DOHH2 (cell line): Measurements from ENCODE around the gene PEPD.

Source experiments
- H3F3A ChIP-seq: fragments of 200-600 bp; sonication (generic), shearing (Covaris generic); 2 replicates; pipeline ENCODE4 v1.6.0; 2016; ENCODE audit warnings: antibody characterized with exemption, mild to moderate bottlenecking; ENCODE audit not compliant: control insufficient read depth, insufficient read depth
- H3K27ac ChIP-seq: fragments of 200-600 bp; sonication (generic); 2 replicates; pipeline ENCODE4 v1.5.1; 2014; ENCODE audit warnings: low read depth, mild to moderate bottlenecking, low read length, moderate library complexity
- H3K27me3 ChIP-seq: fragments of 200-600 bp; sonication (generic); 2 replicates; pipeline ENCODE4 v1.6.1; 2014; ENCODE audit warnings: mild to moderate bottlenecking, low read length, mixed read lengths; ENCODE audit not compliant: control insufficient read depth
- H3K36me3 ChIP-seq: fragments of 200-600 bp; sonication (generic); 2 replicates; pipeline ENCODE4 v1.6.1; 2014; ENCODE audit warnings: mild to moderate bottlenecking, low read length, moderate library complexity, mixed read lengths; ENCODE audit not compliant: control insufficient read depth
- H3K4me1 ChIP-seq: fragments of 200-600 bp; sonication (generic); 2 replicates; pipeline ENCODE4 v1.6.1; 2014; ENCODE audit warnings: mild to moderate bottlenecking, low read length, mixed read lengths; ENCODE audit not compliant: control insufficient read depth
- H3K4me2 ChIP-seq: fragments of 200-600 bp; sonication (generic); 2 replicates; pipeline ENCODE4 v1.6.0; 2014; ENCODE audit warnings: mild to moderate bottlenecking, low read length, moderate library complexity
- H3K4me3 ChIP-seq: fragments of 200-600 bp; sonication (generic); 2 replicates; pipeline ENCODE4 v1.5.1; 2014; ENCODE audit warnings: mild to moderate bottlenecking, low read length, mixed read lengths
- H3K79me2 ChIP-seq: fragments of 200-600 bp; sonication (generic); 2 replicates; pipeline ENCODE4 v1.6.1; 2014; ENCODE audit warnings: mild to moderate bottlenecking, low read length, mixed read lengths; ENCODE audit not compliant: control insufficient read depth
- H3K9me2 ChIP-seq: fragments of 200-600 bp; sonication (generic); replicated peaks from 2 replicates; pipeline ENCODE4 v1.6.1; 2014; ENCODE audit warnings: mild to moderate bottlenecking, low read length, mixed read lengths; ENCODE audit not compliant: control insufficient read depth
- H3K9me3 ChIP-seq: fragments of 200-600 bp; sonication (generic); 2 replicates; pipeline ENCODE4 v1.6.1; 2014; ENCODE audit warnings: antibody characterized with exemption, low read length, mixed read lengths; ENCODE audit not compliant: control insufficient read depth, insufficient read depth
- H4K20me1 ChIP-seq: fragments of 200-600 bp; sonication (generic); 2 replicates; pipeline ENCODE4 v1.6.0; 2014; ENCODE audit warnings: low read depth, mild to moderate bottlenecking, antibody characterized with exemption, low read length, moderate library complexity; ENCODE audit not compliant: control insufficient read depth, insufficient read depth
- CTCF ChIP-seq: fragments of 200-600 bp; sonication (generic); IDR thresholded peaks from one replicate; pipeline ENCODE4 v1.5.1; 2014; ENCODE audit warnings: antibody characterized with exemption, mild to moderate bottlenecking, low read depth, low read length; ENCODE audit not compliant: poor library complexity, severe bottlenecking
- EZH2phosphoT487 ChIP-seq: fragments of 200-600 bp; sonication (generic); IDR thresholded peaks from 2 replicates; pipeline ENCODE4 v1.6.1; 2017; ENCODE audit warnings: borderline replicate concordance, mild to moderate bottlenecking, antibody characterized with exemption, low read length, moderate library complexity, mixed read lengths

The PEPD gene

DNA sequence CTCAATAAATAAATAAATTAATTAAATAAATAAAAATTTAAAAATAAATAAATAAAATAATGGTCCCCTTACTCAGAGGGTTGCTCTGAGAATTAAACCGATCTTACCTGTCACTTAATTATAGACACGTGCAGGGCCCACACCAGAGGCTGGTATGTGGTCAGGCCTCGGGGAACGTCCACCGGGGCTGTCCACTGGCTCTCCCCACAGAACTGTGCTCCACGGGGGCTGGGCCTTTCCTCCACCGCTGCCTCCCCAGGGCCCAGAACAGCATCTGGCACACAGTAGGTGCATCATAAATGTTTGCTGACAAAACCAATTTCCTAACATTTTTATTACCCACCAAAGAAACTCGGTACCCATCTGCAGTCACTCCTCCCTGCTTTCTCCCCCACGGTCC, 78.9 kb downstream of the PEPD start:
- H3K79me2 ChIP-seq: no peaks in the 10 kb centered on the region
- H3K9me3 ChIP-seq: no peaks in the 10 kb centered on the region
- H3K36me3 ChIP-seq: no peaks in the 10 kb centered on the region
- H4K20me1 ChIP-seq: 0 out of 2 replicates have a peak, but pooled peaks cover 3% of the 10 kb centered on the region
- H3K27ac ChIP-seq: no peak overlapping the region
- H3F3A ChIP-seq: no peaks in the 10 kb centered on the region
- H3K4me3 ChIP-seq: no peak overlapping the region
- TF ChIP-seq EZH2phosphoT487 (no peak), CTCF (no peak)
- H3K4me2 ChIP-seq: no peak overlapping the region
- no peaks in the 10 kb centered on the region for H3K9me2 ChIP-seq
- no peaks in the 10 kb centered on the region for H3K27me3 ChIP-seq
- H3K4me1 ChIP-seq: no peaks in the 10 kb centered on the region

- H3K27ac ChIP-seq: no peak overlapping the region
- no peaks in the 10 kb centered on the region for H3F3A ChIP-seq
- H3K4me2 ChIP-seq: no peak overlapping the region
- H3K9me2 ChIP-seq: no peaks in the 10 kb centered on the region
- no peaks in the 10 kb centered on the region for H3K79me2 ChIP-seq
- TF ChIP-seq EZH2phosphoT487: no peak
- no peak for TF ChIP-seq CTCF
- no peaks in the 10 kb centered on the region for H3K27me3 ChIP-seq
- H3K9me3 ChIP-seq: no peaks in the 10 kb centered on the region
- H3K36me3 ChIP-seq: no peaks in the 10 kb centered on the region
- H4K20me1 ChIP-seq: 0 out of 2 replicates have a peak, but pooled peaks cover 3% of the 10 kb centered on the region
- H3K4me3 ChIP-seq: no peak overlapping the region
- no peaks in the 10 kb centered on the region for H3K4me1 ChIP-seq
These were observed 79.8 kb downstream of the PEPD start for GRCh38 chr19:33441828-33442227.

DNA sequence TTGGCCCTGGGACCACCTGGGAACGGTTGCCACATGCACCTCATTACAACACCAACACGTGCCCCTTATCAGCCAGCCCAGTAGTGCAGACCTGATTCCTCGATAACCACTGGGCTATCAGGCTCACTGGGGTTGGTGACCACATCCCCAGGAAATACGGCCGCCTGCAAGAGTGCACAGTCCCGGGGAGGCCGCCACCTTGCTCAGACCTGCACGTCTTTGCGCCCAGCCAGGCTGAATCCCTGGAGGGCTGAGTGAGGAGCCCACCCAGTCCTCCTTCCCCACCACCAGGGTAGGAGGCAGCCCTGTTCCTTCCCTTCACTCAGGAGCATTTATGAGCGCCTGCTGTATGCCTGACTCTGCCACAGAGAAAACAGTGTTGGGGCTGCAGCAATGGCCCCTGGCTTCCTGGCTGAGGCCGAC, 80.3 kb downstream of the PEPD start:
- no peak overlapping the region for H3K4me3 ChIP-seq
- H3K4me1 ChIP-seq: no peaks in the 10 kb centered on the region
- no peaks in the 10 kb centered on the region for H3K27me3 ChIP-seq
- no peak overlapping the region for H3K4me2 ChIP-seq
- H3K9me3 ChIP-seq: no peaks in the 10 kb centered on the region
- no peaks in the 10 kb centered on the region for H3K36me3 ChIP-seq
- H3F3A ChIP-seq: no peaks in the 10 kb centered on the region
- no peak overlapping the region for H3K27ac ChIP-seq
- H4K20me1 ChIP-seq: 0 out of 2 replicates have a peak, but pooled peaks cover 3% of the 10 kb centered on the region
- TF ChIP-seq CTCF: no peak
- TF ChIP-seq EZH2phosphoT487: no peak
- no peaks in the 10 kb centered on the region for H3K79me2 ChIP-seq
- no peaks in the 10 kb centered on the region for H3K9me2 ChIP-seq
